HCEC 1CT (cell line): Measurements from ENCODE around the gene ADCY10.

Experiments used
- DNase-seq: peaks from one replicate; pipeline ENCODE4 v3.0.0-alpha.2; 2017

Gene ADCY10

GRCh38 chr1:167805041-167805556 is 108.8 kb downstream of the ADCY10 start:
- no peak for DNase-seq

- DNase-seq, result peak; percentile 94
These were observed 110.4 kb downstream of the ADCY10 start for GRCh38 chr1:167803358-167804207.

GRCh38 chr1:167802235-167802634 is 111.7 kb downstream of the ADCY10 start:
- DNase-seq, result no peak

- no peak for DNase-seq
These were observed 113.7 kb downstream of the ADCY10 start for GRCh38 chr1:167800251-167800650.

GRCh38 chr1:167799747-167800146 is 114.2 kb downstream of the ADCY10 start:
- DNase-seq, result no peak

- no peak for DNase-seq
These were observed 115.0 kb downstream of the ADCY10 start for GRCh38 chr1:167798952-167799351.

- DNase-seq, result peak; percentile 99
These were observed 116.9 kb downstream of the ADCY10 start for GRCh38 chr1:167797015-167797414.

GRCh38 chr1:167795810-167796740 is 117.9 kb downstream of the ADCY10 start:
- DNase-seq, result no peak

GRCh38 chr1:167794043-167794442 is 119.9 kb downstream of the ADCY10 start:
- no peak for DNase-seq

GRCh38 chr1:167792188-167792565 is 121.8 kb downstream of the ADCY10 start:
- DNase-seq, result no peak

GRCh38 chr1:167791281-167792187 is 122.4 kb downstream of the ADCY10 start:
- peak; percentile 87 for DNase-seq

GRCh38 chr1:167790117-167790516 is 123.8 kb downstream of the ADCY10 start:
- no peak for DNase-seq

GRCh38 chr1:167789501-167789900 is 124.4 kb downstream of the ADCY10 start:
- DNase-seq, result peak; percentile 73

GRCh38 chr1:167786502-167786901 is 127.4 kb downstream of the ADCY10 start:
- no peak for DNase-seq

- peak; percentile 29 for DNase-seq
These were observed 128.9 kb downstream of the ADCY10 start for GRCh38 chr1:167784876-167785550.

- no peak for DNase-seq
These were observed 131.0 kb downstream of the ADCY10 start for GRCh38 chr1:167782946-167783345.

- no peak for DNase-seq
These were observed 132.4 kb downstream of the ADCY10 start for GRCh38 chr1:167781558-167781957.

GRCh38 chr1:167777269-167777650 is 136.7 kb downstream of the ADCY10 start:
- no peak for DNase-seq

GRCh38 chr1:167776616-167777268 is 137.2 kb downstream of the ADCY10 start:
- DNase-seq, result no peak

- DNase-seq, result no peak
These were observed 137.8 kb downstream of the ADCY10 start for GRCh38 chr1:167776151-167776550.

- peak; percentile 77 for DNase-seq
These were observed 138.8 kb downstream of the ADCY10 start for GRCh38 chr1:167775178-167775577.
